A549 (cell line): ENCODE data around the gene THAP3.
A peak's percentile ranks its signal among the peaks of the same experiment; 100 is the strongest.

ENCODE experiments used
- BHLHE40 ChIP-seq: IDR thresholded peaks from 2 replicates; pipeline ENCODE4 v1.6.1; 2012; ENCODE audit warnings: low read depth, low read length, inconsistent platforms
- CBX8 ChIP-seq: fragments of 200-600 bp; sonication (generic); IDR thresholded peaks from 2 replicates; pipeline ENCODE4 v1.6.1; 2016
- CTCF ChIP-seq: fragments of >200 bp; sonication (Bioruptor Twin); formaldehyde crosslinking; IDR thresholded peaks from 3 replicates; pipeline ENCODE4 v1.5.1; 2016
- HOXA7 ChIP-seq: fragments of 250-450 bp; sonication (Bioruptor Pico); IDR thresholded peaks from 2 replicates; pipeline ENCODE4 v1.5.0; 2020; ENCODE audit warnings: mild to moderate bottlenecking, moderate library complexity
- MAFK ChIP-seq: fragments of 450-650 bp; IDR thresholded peaks from 2 replicates; pipeline ENCODE4 v1.6.1; 2014; ENCODE audit not compliant: partially characterized antibody
- PBX3 ChIP-seq: IDR thresholded peaks from 2 replicates; pipeline ENCODE4 v1.6.1; 2012
- RAD21 ChIP-seq, 2 experiments: fragments of >200 bp in 1 of 2; sonication (Bioruptor Twin) in 1 of 2; formaldehyde crosslinking in 1 of 2; IDR thresholded peaks in 1 of 2; conservative IDR thresholded peaks in 1 of 2; 2 replicates in 1 of 2; 3 replicates in 1 of 2; pipeline ENCODE4 v1.6.1; 2012 to 2018; ENCODE audit warnings: inconsistent platforms in 1 of 2
- RFX5 ChIP-seq: fragments of 450-650 bp; IDR thresholded peaks from 2 replicates; pipeline ENCODE4 v1.7.1; 2014; ENCODE audit warnings: antibody characterized with exemption, mild to moderate bottlenecking, moderate library complexity
- RNF2 ChIP-seq: fragments of 200-600 bp; sonication (generic); IDR thresholded peaks from 2 replicates; pipeline ENCODE4 v1.6.1; 2016; ENCODE audit warnings: low read depth, mild to moderate bottlenecking, antibody characterized with exemption, moderate library complexity, borderline replicate concordance
- TP53 ChIP-seq: fragments of 250-450 bp; sonication (Bioruptor Pico); IDR thresholded peaks from 2 replicates; pipeline ENCODE4 v1.5.0; 2021; ENCODE audit warnings: mild to moderate bottlenecking, moderate library complexity
- USF2 ChIP-seq: fragments of 450-650 bp; IDR thresholded peaks from 2 replicates; pipeline ENCODE4 v1.6.1; 2014; ENCODE audit warnings: antibody characterized with exemption
- ZFP36 ChIP-seq: fragments of 450-650 bp; IDR thresholded peaks from 2 replicates; pipeline ENCODE4 v1.6.1; 2014; ENCODE audit warnings: borderline replicate concordance; ENCODE audit not compliant: partially characterized antibody

GRCh38 chr1:6601049-6601922 lies 23.4 kb upstream of the THAP3 start:
- no peak for TF ChIP-seq RAD21 (conservative IDR thresholded peaks at IDR 0.05 in 1 of 2, IDR thresholded peaks at IDR 0.05 in 1 of 2)
- no peak for TF ChIP-seq RFX5
- TF ChIP-seq CTCF, result no peak
- no peak for TF ChIP-seq BHLHE40
- TF ChIP-seq HOXA7, result no peak
- no peak for TF ChIP-seq RNF2
- TF ChIP-seq MAFK, result peak; percentile 80
- TF ChIP-seq TP53 (CRISPR knock-in tag), result no peak
- TF ChIP-seq PBX3, result no peak
- peak; percentile 95 for TF ChIP-seq USF2
- no peak for TF ChIP-seq CBX8
- TF ChIP-seq ZFP36, result no peak
